ENCODE measurements around the gene SLC36A1.
A peak's percentile ranks its signal among the peaks of the same experiment; 100 is the strongest.

The SLC36A1 gene

GRCh38 chr5:151449297-151449696 is 1.9 kb downstream of the SLC36A1 start:
- Histone ChIP-seq H3K36me3 (peaks cover 13% of the 10 kb centered on the region), H3K4me1 (ENCODE audit: control insufficient read depth in 1 of 2, insufficient read depth in 1 of 2, low read depth in 1 of 2, low read length in 1 of 2) (peaks cover 25 to 30% of the 10 kb centered on the region in 2 experiments), H3K27me3 (no peaks in the 10 kb centered on the region), H3K4me3 (ENCODE audit: low read depth in 1 of 2, low read length in 1 of 2) (peak overlapping the region in 1 of 2 experiments; percentile 93), H3K9me3 (no peaks in the 10 kb centered on the region), H3K27ac (peak overlapping the region; percentile 85)
- no peak for TF ChIP-seq CTCF (IDR thresholded peaks at IDR 0.05)

GRCh38 chr5:151449839-151450238 is 2.4 kb downstream of the SLC36A1 start:
- Histone ChIP-seq H3K36me3 (peaks cover 13% of the 10 kb centered on the region), H3K27ac (no peak overlapping the region), H3K9me3 (no peaks in the 10 kb centered on the region), H3K4me3 (ENCODE audit: low read depth in 1 of 2, low read length in 1 of 2) (no peak overlapping the region), H3K4me1 (ENCODE audit: control insufficient read depth in 1 of 2, insufficient read depth in 1 of 2, low read depth in 1 of 2, low read length in 1 of 2) (peaks cover 25 to 30% of the 10 kb centered on the region in 2 experiments), H3K27me3 (no peaks in the 10 kb centered on the region)
- TF ChIP-seq CTCF (IDR thresholded peaks at IDR 0.05), result no peak

GRCh38 chr5:151450605-151451004 is 3.2 kb downstream of the SLC36A1 start:
- H3K27me3 ChIP-seq, result no peaks in the 10 kb centered on the region
- TF ChIP-seq CTCF (IDR thresholded peaks at IDR 0.05), result no peak

GRCh38 chr5:151451626-151452520 is 4.5 kb downstream of the SLC36A1 start:
- Histone ChIP-seq H3K27me3 (no peaks in the 10 kb centered on the region), H3K27ac (no peak overlapping the region), H3K4me3 (ENCODE audit: low read depth in 1 of 2, low read length in 1 of 2) (no peak overlapping the region), H3K9me3 (no peaks in the 10 kb centered on the region), H3K4me1 (ENCODE audit: control insufficient read depth in 1 of 2, insufficient read depth in 1 of 2, low read depth in 1 of 2, low read length in 1 of 2) (peaks cover 25 to 27% of the 10 kb centered on the region in 2 experiments), H3K36me3 (peaks cover 18% of the 10 kb centered on the region)
- TF ChIP-seq CTCF (IDR thresholded peaks at IDR 0.05), result no peak

More at GRCh38 chr5:151450605-151451004, 3.2 kb downstream of the SLC36A1 start:
- no peak overlapping the region for H3K27ac ChIP-seq
- no peak overlapping the region for H3K4me3 ChIP-seq (ENCODE audit: low read depth in 1 of 2, low read length in 1 of 2)
- H3K36me3 ChIP-seq, result peaks cover 16% of the 10 kb centered on the region
- H3K4me1 ChIP-seq (ENCODE audit: control insufficient read depth in 1 of 2, insufficient read depth in 1 of 2, low read depth in 1 of 2, low read length in 1 of 2), result peaks cover 25 to 30% of the 10 kb centered on the region in 2 experiments
- no peaks in the 10 kb centered on the region for H3K9me3 ChIP-seq

- no peak overlapping the region for H3K27ac ChIP-seq
- H3K27me3 ChIP-seq, result no peaks in the 10 kb centered on the region
- no peak for TF ChIP-seq CTCF (IDR thresholded peaks at IDR 0.05)
- H3K9me3 ChIP-seq, result no peaks in the 10 kb centered on the region
- H3K4me1 ChIP-seq (ENCODE audit: control insufficient read depth in 1 of 2, insufficient read depth in 1 of 2, low read depth in 1 of 2, low read length in 1 of 2), result peaks cover 8% of the 10 kb centered on the region in 2 experiments
- no peak overlapping the region for H3K4me3 ChIP-seq (ENCODE audit: low read depth in 1 of 2, low read length in 1 of 2)
- peaks cover 26% of the 10 kb centered on the region for H3K36me3 ChIP-seq
Measured at GRCh38 chr5:151454166-151454565, 6.8 kb downstream of the SLC36A1 start.

Measured in neutrophil (primary cell).